Vagina (tissue), 2 donors: ENCODE measurements around the gene TRAPPC14.

ENCODE experiments used
- POLR2A ChIP-seq, 2 donors: fragments of 450-650 bp; IDR thresholded peaks; one replicate each; pipeline ENCODE4 v1.6.1; 2017; ENCODE audit warnings: antibody characterized with exemption in 2 of 2, mild to moderate bottlenecking in 2 of 2, moderate library complexity in 2 of 2
- POLR2AphosphoS5 ChIP-seq, 2 donors: sonication (generic); formaldehyde crosslinking; IDR thresholded peaks; one replicate each; pipeline ENCODE4 v1.9.0; 2017; ENCODE audit warnings: antibody characterized with exemption in 2 of 2, mild to moderate bottlenecking in 2 of 2, low read depth in 1 of 2; ENCODE audit not compliant: insufficient read depth in 1 of 2
- TF ChIP-seq, protein P1 (sequence below), 3 experiments: fragments of 450-650 bp in 2 of 3; fragments of 200-600 bp in 1 of 3; sonication (generic) in 1 of 3; IDR thresholded peaks; one replicate each; pipeline ENCODE4 v1.5.1; 2017 to 2019; ENCODE audit warnings: antibody characterized with exemption in 3 of 3, mild to moderate bottlenecking in 2 of 3, moderate library complexity in 2 of 3

DNA sequence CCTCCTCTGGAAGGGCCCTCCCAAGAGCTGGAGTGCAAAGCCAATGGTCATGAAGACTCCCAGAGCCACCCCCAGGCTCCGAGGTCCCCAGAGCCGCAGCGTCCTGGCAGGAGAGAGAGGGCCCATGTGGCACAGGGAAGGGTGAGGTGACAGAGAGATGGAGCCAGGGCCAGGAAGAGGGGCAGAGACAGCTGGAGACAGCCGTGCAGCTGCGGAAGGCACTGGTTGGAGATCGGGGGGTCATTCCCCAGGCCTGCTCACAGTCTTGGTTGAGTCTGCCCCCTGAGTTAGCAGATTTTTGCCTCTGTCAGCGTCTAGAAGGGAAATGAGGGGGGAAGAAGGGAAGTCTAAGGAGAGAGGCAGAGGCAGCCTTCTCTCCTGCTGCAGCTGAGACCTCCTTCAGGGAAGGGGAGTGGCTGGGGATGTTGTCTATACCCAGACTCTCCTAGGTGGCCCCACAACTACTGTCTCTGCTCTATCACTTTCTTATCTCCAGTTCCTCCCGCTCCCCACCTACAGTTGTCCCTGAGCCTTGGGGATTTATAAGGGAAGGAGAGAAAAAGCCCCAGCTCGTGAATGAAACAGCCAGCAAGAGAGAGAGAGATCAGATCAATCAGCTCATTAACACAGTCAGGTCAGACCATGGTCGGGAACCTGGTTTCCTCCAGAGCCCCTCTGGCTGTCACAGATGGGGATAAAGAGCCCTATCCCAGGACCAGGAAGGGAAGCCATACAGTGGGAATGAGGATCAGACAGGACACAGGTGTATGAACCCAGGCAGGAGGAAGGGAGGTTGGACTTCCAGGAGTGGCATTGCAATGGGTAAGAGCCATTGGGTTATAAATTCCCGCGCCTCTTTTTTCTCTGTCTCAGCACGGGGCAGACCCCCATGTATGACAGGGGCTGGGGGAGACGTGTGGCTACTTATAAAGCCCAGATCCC is 8.7 kb upstream of the TRAPPC14 start:
- TF ChIP-seq POLR2A (IDR thresholded peaks at IDR 0.05) (no peak), POLR2AphosphoS5 (IDR thresholded peaks at IDR 0.05; ENCODE audit: insufficient read depth in 1 of 2, low read depth in 1 of 2) (no peak)
- TF ChIP-seq, protein P1, sequence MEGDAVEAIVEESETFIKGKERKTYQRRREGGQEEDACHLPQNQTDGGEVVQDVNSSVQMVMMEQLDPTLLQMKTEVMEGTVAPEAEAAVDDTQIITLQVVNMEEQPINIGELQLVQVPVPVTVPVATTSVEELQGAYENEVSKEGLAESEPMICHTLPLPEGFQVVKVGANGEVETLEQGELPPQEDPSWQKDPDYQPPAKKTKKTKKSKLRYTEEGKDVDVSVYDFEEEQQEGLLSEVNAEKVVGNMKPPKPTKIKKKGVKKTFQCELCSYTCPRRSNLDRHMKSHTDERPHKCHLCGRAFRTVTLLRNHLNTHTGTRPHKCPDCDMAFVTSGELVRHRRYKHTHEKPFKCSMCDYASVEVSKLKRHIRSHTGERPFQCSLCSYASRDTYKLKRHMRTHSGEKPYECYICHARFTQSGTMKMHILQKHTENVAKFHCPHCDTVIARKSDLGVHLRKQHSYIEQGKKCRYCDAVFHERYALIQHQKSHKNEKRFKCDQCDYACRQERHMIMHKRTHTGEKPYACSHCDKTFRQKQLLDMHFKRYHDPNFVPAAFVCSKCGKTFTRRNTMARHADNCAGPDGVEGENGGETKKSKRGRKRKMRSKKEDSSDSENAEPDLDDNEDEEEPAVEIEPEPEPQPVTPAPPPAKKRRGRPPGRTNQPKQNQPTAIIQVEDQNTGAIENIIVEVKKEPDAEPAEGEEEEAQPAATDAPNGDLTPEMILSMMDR (IDR thresholded peaks at IDR 0.05) = no peak
